Activated T-cell treated with anti-CD3 and anti-CD28 coated beads, Interleukin-2, amount 50 U/mL, for 72 hours (primary cell): ENCODE data around the gene F11R. TPM values are rescaled to one million over a fixed set of nuclear protein-coding genes. Genes with fewer than 3 reads are reported as not detected.
A peak's percentile ranks its signal among the peaks of the same experiment; 100 is the strongest.

Experiments
- ATAC-seq, 2 donors: fragments of 150-1000 bp; cut with Tn5 transposase; replicated peaks in 1 of 2; 2 replicates each; pipeline ENCODE4 v1.10.0; 2021; ENCODE audit warnings: moderate library complexity in 2 of 2, mild to moderate bottlenecking in 1 of 2
- DNase-seq, 2 donors: peaks; one replicate each; pipeline ENCODE4 v3.0.0; 2021 to 2022; ENCODE audit warnings: mixed read lengths in 1 of 2
- H3K27ac Mint-ChIP-seq: one replicate; pipeline ENCODE4 v1.8.0; 2022; ENCODE audit warnings: mild to moderate bottlenecking, moderate library complexity, mixed read lengths
- H3K27me3 Mint-ChIP-seq: one replicate; pipeline ENCODE4 v1.8.0; 2022; ENCODE audit warnings: low read depth, mixed read lengths
- H3K36me3 Mint-ChIP-seq, 2 donors: one replicate each; pipeline ENCODE4 v1.8.0; 2022; ENCODE audit warnings: mixed read lengths in 2 of 2, mild to moderate bottlenecking in 1 of 2; ENCODE audit not compliant: insufficient read depth in 2 of 2
- H3K4me1 Mint-ChIP-seq: one replicate; pipeline ENCODE4 v1.8.0; 2022; ENCODE audit warnings: low read depth, mixed read lengths
- H3K4me3 Mint-ChIP-seq, 2 donors: one replicate each; pipeline ENCODE4 v1.8.0; 2022; ENCODE audit warnings: mild to moderate bottlenecking in 2 of 2, mixed read lengths in 2 of 2, moderate library complexity in 2 of 2
- H3K9me3 Mint-ChIP-seq, 2 donors: one replicate each; pipeline ENCODE4 v1.8.0; 2022; ENCODE audit warnings: mixed read lengths in 2 of 2
- total RNA-seq, 2 donors: library from RNA; stranded (reverse); gene quantifications; one replicate each; pipeline ENCODE4 v1.2.3, GENCODE V29; 2022

F11R gene
- total RNA-seq, 2 donors from 2014 or later: 38.2 to 38.8 TPM

GRCh38 chr1:161048949-161049722, 28.2 kb upstream of the F11R start:
- no peak for DNase-seq
- Mint-ChIP-seq H3K36me3 (peaks cover 26 to 47% of the 10 kb centered on the region in 2 donors), H3K27ac (no peak overlapping the region), H3K4me3 (no peak overlapping the region), H3K9me3 (no peaks in the 10 kb centered on the region), H3K4me1 (peaks cover 32% of the 10 kb centered on the region), H3K27me3 (no peaks in the 10 kb centered on the region)
- no peak for ATAC-seq

GRCh38 chr1:161047436-161048420, 26.8 kb upstream of the F11R start:
- DNase-seq (no peak), ATAC-seq (no peak)
- Mint-ChIP-seq H3K9me3 (no peaks in the 10 kb centered on the region), H3K27ac (peak overlapping the region; percentile 72), H3K27me3 (no peaks in the 10 kb centered on the region), H3K4me3 (peak overlapping the region; percentile 11 to 51), H3K4me1 (peaks cover 39% of the 10 kb centered on the region), H3K36me3 (peaks cover 19 to 40% of the 10 kb centered on the region in 2 donors)

GRCh38 chr1:161046605-161047228, 25.8 kb upstream of the F11R start:
- peak overlapping the region; percentile 97 for H3K27ac Mint-ChIP-seq
- H3K27me3 Mint-ChIP-seq: no peaks in the 10 kb centered on the region
- DNase-seq: no peak
- no peaks in the 10 kb centered on the region for H3K9me3 Mint-ChIP-seq
- H3K36me3 Mint-ChIP-seq: peaks cover 16 to 36% of the 10 kb centered on the region in 2 donors
- H3K4me1 Mint-ChIP-seq: peaks cover 42% of the 10 kb centered on the region
- no peak for ATAC-seq
- peak overlapping the region; percentile 82 to 96 for H3K4me3 Mint-ChIP-seq

- Mint-ChIP-seq H3K4me1 (peaks cover 45% of the 10 kb centered on the region), H3K27ac (peak within 1 kb of the TSS; percentile 97), H3K36me3 (peaks cover 17 to 34% of the 10 kb centered on the region in 2 donors), H3K27me3 (no peaks in the 10 kb centered on the region), H3K4me3 (peak within 1 kb of the TSS; percentile 82 to 96), H3K9me3 (no peaks in the 10 kb centered on the region)
- ATAC-seq (peak; percentile 87), DNase-seq (peak; percentile 93 to 94)
Measured at GRCh38 chr1:161045736-161046604, 25.0 kb upstream of the F11R start, which contains the start of gene USF1. Gene USF1 (minus strand): TSS chr1:161045977. CDS start chr1:161043275, 2,702 bp downstream.

- ATAC-seq: peak; percentile 56 to 57
- Mint-ChIP-seq H3K36me3 (peaks cover 16 to 31% of the 10 kb centered on the region in 2 donors), H3K27me3 (no peaks in the 10 kb centered on the region), H3K4me3 (peak overlapping the region; percentile 82 to 96), H3K9me3 (no peaks in the 10 kb centered on the region), H3K4me1 (peaks cover 45% of the 10 kb centered on the region), H3K27ac (peak overlapping the region; percentile 97)
- DNase-seq: peak; percentile 59 to 62
Measured at GRCh38 chr1:161044908-161045735, 24.2 kb upstream of the F11R start.

- Mint-ChIP-seq H3K9me3 (no peaks in the 10 kb centered on the region), H3K27ac (peak overlapping the region; percentile 96), H3K4me1 (peaks cover 50% of the 10 kb centered on the region), H3K27me3 (no peaks in the 10 kb centered on the region), H3K4me3 (peak overlapping the region; percentile 82 to 96), H3K36me3 (peaks cover 14 to 35% of the 10 kb centered on the region in 2 donors)
- peak in 1 of 2 donors; percentile 8 for ATAC-seq
- DNase-seq: no peak
Measured at GRCh38 chr1:161044535-161044907, 23.6 kb upstream of the F11R start.

GRCh38 chr1:161039546-161039945, 18.6 kb upstream of the F11R start:
- ATAC-seq (no peak), DNase-seq (no peak)
- Mint-ChIP-seq H3K27ac (peak overlapping the region; percentile 31), H3K4me1 (peaks cover 56% of the 10 kb centered on the region), H3K36me3 (peaks cover 2 to 23% of the 10 kb centered on the region in 2 donors), H3K4me3 (peak overlapping the region; percentile 72 to 97), H3K9me3 (no peaks in the 10 kb centered on the region), H3K27me3 (no peaks in the 10 kb centered on the region)

- peaks cover 56% of the 10 kb centered on the region for H3K4me1 Mint-ChIP-seq
- DNase-seq: no peak
- ATAC-seq: no peak
- H3K27me3 Mint-ChIP-seq: no peaks in the 10 kb centered on the region
- peak overlapping the region; percentile 62 for H3K27ac Mint-ChIP-seq
- peak overlapping the region; percentile 89 to 97 for H3K4me3 Mint-ChIP-seq
- peaks cover 2 to 23% of the 10 kb centered on the region in 2 donors for H3K36me3 Mint-ChIP-seq
- H3K9me3 Mint-ChIP-seq: no peaks in the 10 kb centered on the region
Measured at GRCh38 chr1:161039154-161039545, 18.2 kb upstream of the F11R start.

- Mint-ChIP-seq H3K4me1 (peaks cover 58% of the 10 kb centered on the region), H3K9me3 (no peaks in the 10 kb centered on the region), H3K27ac (peak within 1 kb of the TSS; percentile 62), H3K4me3 (peak within 1 kb of the TSS; percentile 89 to 97), H3K36me3 (peaks cover 2 to 26% of the 10 kb centered on the region in 2 donors), H3K27me3 (no peaks in the 10 kb centered on the region)
- DNase-seq (peak; percentile 89 to 91), ATAC-seq (peak; percentile 92)
Measured at GRCh38 chr1:161038523-161039153, 17.7 kb upstream of the F11R start, which contains the start of gene TSTD1. Gene TSTD1 (minus strand): TSS chr1:161038964. CDS start chr1:161038889, 75 bp downstream.

GRCh38 chr1:161037661-161038522, 16.9 kb upstream of the F11R start:
- ATAC-seq (no peak), DNase-seq (no peak)
- Mint-ChIP-seq H3K27me3 (no peaks in the 10 kb centered on the region), H3K9me3 (no peaks in the 10 kb centered on the region), H3K4me1 (peaks cover 62% of the 10 kb centered on the region), H3K36me3 (peaks cover 2 to 26% of the 10 kb centered on the region in 2 donors), H3K27ac (no peak overlapping the region), H3K4me3 (peak overlapping the region; percentile 89 to 97)
